GM19372 (cell line): ENCODE results near the gene FBXL7.

Experiments
- ATAC-seq: cut with Tn5 transposase; IDR thresholded peaks from one replicate; pipeline ENCODE4 v1.9.1; 2021; ENCODE audit warnings: mild to moderate bottlenecking, low read depth, moderate library complexity; ENCODE audit not compliant: unreplicated experiment

The FBXL7 gene

DNA sequence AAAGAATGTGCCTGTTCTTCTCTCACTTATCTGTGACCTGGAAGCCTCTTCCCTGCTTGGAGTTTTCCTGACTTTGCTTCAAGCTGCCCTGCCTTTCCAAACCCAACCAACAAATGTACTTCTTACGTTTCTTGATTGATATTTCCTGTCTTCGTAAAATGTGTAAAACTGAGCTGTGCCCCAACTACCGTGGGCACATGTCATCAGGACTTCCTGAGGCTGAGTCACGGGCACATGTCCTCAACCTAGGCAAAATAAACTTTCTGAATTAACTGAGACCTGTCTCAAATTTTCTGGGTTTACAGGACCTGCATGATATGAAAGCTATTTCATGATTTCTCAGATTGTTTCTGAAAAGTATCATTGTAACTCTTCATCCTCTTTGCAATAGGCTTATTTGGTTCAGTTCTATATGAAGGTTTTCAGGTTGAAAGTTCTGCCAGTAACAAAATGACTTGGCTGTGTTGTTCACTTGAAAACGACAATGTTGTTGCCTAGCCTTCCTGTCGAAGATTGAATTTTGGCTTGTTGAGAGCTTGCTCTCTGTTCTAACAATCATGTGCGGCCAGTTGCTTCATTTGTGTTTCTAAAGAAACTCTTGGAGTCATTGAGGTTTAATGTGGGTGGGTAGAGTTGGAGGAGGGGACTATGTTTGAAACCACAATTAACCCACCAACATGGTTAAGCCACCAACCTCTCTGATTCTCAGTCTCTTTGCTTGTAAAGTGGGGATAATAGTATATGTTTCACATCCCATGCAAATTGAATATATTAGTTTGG lies 145.6 kb downstream of the FBXL7 start:
- no peak for ATAC-seq

GRCh38 chr5:15646371-15646770 lies 146.4 kb downstream of the FBXL7 start:
- ATAC-seq = no peak

DNA sequence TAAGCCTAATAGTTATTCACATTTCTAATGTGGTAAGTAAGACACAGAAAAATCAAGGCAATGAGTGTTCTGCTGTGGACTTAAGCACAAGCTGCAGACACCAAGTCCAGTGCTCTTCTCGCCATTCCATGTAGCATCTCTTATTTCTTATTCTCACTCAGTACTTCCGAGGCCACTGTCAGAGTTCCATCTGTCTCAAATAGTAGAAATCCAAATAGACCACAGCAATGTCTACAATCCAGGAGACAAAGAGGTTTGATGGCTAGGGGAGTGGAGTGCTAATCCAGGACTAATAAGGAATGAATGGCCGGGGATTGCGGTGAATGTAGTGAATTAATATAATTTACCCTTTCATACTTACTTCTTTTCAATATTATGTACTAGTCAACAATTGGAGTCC lies 147.3 kb downstream of the FBXL7 start:
- ATAC-seq = no peak

GRCh38 chr5:15650266-15650665 lies 150.3 kb downstream of the FBXL7 start:
- ATAC-seq = no peak

GRCh38 chr5:15654779-15655178 lies 154.8 kb downstream of the FBXL7 start:
- no peak for ATAC-seq

DNA sequence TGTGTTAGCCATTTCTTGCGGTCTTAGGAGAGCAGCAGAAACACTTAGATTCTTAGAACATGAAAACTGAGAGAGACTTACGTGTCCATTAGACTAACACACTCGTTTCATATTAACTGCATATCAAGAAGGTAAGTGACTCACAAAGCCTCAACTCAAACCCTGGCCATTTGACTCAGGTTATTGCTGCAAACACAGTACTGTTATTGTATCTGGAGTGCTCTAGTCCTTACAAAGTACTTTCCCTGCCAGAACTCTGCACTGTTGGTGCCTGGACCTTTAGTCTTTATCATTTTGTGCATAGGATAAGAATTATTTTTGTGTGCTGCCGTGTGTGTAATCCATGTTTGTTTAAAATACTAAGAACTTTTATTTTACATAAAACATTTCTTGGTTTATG lies 155.7 kb downstream of the FBXL7 start:
- ATAC-seq = no peak

- no peak for ATAC-seq
Measured at GRCh38 chr5:15664961-15665360, 165.0 kb downstream of the FBXL7 start.

- ATAC-seq = no peak
Measured at GRCh38 chr5:15669826-15670225, 169.8 kb downstream of the FBXL7 start.

DNA sequence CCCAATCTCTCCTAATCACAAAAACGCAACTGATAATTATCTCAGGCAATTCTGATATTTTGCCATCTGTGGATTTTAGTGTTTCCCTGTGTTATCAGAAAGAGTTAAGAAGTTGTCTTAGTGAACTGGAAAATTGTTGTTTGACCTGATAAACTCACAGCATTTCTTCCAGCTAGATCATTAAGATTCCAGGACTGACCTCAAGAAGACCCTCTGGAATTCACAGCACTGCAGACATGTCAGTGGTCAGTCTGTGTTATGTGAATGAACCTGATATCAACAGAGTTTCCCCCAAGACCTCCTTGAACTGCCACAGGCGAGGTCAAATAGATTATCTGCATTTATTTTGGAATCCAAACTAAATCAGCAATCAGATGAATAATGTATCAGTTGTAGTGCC lies 174.7 kb downstream of the FBXL7 start:
- ATAC-seq = no peak

DNA sequence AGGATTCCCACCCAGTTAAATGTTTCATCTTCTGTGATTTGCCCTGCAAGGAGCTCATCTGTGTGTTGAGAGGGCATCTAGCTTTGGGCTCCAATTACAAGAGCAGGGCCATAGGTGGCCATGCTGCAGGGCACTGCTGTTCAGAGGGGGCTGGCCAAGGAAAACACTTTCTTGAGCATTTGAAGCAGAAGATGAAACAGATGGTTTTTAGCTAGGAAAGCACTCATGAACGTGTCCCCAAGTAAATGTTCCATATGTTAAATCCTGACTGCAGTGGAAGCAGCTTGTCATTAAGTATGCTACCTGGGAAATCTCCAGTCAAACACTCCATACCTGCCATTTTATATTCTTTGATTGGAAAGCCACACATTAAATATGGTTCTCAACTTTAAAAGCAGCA lies 176.6 kb downstream of the FBXL7 start:
- no peak for ATAC-seq

DNA sequence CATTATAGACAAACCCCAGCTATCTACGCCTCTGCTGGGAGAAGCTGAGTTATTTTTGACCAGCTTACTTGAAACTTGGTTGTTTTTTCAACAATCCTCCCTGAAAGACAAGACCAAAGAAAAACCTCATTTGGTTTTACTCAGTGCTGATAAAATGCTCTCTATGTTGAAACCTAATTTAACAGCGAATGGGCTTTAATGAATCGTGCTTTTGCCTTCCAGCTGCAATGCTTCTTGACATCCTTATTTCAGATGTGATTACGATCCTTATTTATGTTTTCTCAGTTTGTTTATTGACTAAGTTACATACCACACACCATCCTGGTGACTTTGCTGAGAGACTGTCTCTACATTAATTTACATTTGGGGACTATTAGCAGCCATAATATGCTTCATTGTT lies 179.2 kb downstream of the FBXL7 start:
- no peak for ATAC-seq

DNA sequence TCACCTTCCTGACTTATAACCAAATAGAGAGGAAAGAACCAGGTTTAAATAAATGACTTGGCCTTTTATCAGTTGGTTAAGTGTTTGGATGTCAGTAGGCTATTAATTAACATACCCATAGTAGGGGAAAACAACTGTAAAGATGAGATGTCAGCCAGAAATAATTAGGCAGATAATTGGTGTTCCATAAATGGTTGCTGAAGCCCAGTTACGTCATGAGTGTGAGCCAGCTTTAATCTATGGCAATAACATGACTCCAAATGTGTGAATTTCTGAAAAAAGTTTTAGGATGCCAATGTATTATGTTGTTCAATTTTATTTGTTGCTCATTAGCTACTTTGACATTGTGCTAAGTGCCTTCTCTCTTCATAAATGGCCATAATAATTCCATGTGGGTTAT lies 180.5 kb downstream of the FBXL7 start:
- ATAC-seq = no peak

DNA sequence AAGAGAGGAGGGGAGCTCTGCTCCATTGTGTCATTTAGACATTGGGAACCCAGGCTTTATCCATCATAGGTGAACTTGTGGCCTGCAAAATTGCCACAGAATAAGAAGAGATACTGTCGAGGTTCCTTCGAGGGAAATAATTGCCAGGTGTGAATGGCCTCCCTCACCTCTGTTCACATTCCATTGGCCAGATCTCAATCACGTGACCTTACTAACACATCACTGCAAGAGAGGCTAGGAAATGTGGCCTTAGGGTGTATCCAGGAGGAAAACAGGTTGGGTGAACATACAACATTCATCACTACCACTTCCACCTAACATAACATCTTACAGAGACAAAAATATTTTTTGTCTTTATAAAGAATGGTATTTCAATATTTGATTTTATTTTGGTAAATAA lies 182.1 kb downstream of the FBXL7 start:
- no peak for ATAC-seq

DNA sequence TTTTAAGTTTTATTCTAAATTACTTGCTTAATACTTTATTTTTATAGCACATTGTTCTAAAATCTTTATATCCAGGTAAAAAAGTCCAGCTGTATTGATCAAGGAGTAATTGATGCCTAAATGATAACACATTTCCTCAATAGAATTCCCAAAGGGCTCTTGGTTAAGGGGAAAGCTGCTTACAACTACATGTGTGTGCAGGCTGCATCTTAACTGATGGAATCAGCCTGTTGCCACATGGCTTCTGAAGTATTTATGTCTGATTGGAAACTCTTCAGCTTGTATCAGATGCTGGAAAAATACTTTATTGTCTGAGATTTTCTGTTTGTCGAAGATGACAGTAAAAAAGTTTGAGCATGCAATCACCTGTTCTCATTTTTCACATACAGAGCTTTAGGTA lies 182.6 kb downstream of the FBXL7 start:
- ATAC-seq = no peak

DNA sequence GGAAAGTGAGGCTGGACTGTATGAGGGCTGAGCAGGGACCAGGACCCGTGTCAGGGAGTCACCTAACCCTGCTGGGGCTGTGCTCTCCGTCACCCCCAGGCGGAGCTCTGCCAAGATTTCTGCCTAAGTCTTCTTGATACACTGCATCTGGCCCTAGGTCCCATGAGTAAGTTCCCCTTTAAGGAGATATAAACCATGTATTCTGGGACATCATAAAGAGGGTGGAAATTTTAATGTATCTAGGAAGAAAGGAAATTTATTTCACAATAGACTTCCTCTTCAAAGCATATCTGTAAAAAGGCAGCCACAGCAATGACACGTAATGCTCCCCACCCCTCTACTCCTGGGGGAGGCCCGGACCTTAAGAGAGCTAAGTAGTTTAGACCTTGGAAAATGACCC lies 183.4 kb downstream of the FBXL7 start:
- ATAC-seq = no peak

DNA sequence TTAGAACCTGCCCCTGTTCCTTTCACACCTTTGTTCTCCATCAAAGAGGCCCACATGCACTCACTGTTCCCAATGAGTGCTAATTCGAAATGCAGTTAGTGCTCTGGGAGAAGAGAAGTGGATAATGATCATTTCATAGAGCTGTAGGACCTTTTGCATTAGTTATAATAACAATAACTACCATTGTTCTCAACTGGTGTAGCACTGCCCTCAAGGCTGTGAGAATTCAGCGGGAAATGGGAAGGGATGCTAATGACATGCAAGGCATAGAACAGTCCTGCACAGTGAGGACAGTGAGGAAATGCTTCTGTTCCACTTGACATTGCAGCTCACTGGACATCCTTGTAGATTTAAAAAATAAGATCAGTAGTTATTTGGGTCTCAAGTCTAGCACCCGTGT lies 187.4 kb downstream of the FBXL7 start:
- ATAC-seq = no peak

DNA sequence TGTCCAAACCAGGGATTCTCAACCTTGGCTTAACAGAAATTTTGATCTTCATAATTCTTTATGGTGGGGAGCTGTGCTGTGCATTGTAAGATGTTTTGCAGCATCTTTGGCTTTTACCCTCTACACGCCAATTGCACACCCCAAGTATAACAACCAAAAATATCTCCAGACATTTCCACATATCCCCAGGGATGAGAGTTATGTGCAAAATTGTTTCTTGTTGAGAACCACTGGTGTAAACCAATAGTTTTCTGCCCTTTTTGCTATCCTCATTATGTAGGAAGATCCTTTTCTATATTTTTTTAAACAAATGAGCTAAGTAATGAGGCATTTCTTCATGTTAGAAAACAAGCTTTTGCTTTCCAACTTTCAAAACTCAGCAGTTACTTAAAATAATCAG lies 189.9 kb downstream of the FBXL7 start:
- ATAC-seq = no peak

DNA sequence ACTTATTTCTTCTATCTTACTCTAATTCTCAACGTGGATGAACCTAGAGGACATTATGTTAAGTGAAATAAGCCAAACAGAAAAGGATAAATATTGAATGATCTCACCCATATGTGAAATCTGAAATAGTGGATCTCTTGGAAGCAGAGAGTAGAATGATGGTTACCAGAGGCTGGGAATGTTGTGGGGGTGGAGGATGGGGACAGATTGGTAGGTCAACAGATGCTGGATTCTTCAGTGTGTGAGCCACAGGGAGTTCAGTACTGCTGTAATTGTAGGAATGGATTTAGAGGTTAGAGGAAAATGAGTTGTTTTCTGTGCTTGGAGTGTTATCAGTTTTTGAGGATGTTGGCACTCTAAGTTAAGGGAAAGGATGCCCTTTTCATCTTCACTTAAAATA lies 190.6 kb downstream of the FBXL7 start:
- no peak for ATAC-seq

DNA sequence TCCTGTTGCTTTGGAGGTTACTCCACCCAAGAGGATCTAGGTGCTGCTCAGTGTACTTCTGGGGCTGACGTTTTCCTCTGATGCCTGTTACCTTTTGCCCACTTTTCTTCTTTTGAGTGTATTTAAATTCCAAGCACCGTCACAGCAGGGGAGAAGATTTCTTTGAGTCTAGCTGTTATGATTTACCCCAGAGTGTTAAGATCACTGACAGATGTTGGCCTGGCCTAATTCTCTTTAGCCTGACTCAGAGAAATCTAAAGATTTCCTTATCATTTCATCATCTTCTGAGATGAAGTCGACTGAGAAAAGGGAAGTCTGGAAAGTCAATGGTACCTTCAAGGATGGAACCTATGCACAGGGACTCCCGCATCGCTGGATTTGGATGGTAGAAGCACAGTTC lies 191.5 kb downstream of the FBXL7 start:
- no peak for ATAC-seq

- ATAC-seq = no peak
Measured at GRCh38 chr5:15692706-15693381, 192.9 kb downstream of the FBXL7 start.

- no peak for ATAC-seq
Measured at GRCh38 chr5:15693382-15693728, 193.4 kb downstream of the FBXL7 start.

- no peak for ATAC-seq
Measured at GRCh38 chr5:15693933-15694332, 194.0 kb downstream of the FBXL7 start.
